Natural killer cell (primary cell): Measurements from ENCODE around the gene CCDC69. TPM values are rescaled to one million over a fixed set of nuclear protein-coding genes. Genes with fewer than 3 reads are reported as not detected.

Experiments
- ATAC-seq, 3 donors: fragments of 150-1000 bp in 2 of 3; fragments of 200-7000 bp in 1 of 3; cut with Tn5 transposase; 1 replicate in 1 of 3; 2 replicates in 2 of 3; pipeline ENCODE4 v1.10.0; 2021; ENCODE audit warnings: mild to moderate bottlenecking in 2 of 3, moderate library complexity in 2 of 3
- DNase-seq, 2 donors: peaks; one replicate each; pipeline versions ENCODE4 v3.0.0 to v3.0.0-alpha.2; 2013 to 2021; ENCODE audit warnings: mixed read lengths in 1 of 2
- H3K27ac ChIP-seq: one replicate; pipeline ENCODE4 v1.5.1; 2013; ENCODE audit warnings: mild to moderate bottlenecking, low read length
- H3K27me3 ChIP-seq: one replicate; pipeline ENCODE4 v1.6.1; 2013; ENCODE audit warnings: low read length; ENCODE audit not compliant: control insufficient read depth, insufficient read depth
- H3K36me3 ChIP-seq: one replicate; pipeline ENCODE4 v1.6.1; 2013; ENCODE audit warnings: low read length; ENCODE audit not compliant: control insufficient read depth, insufficient read depth
- H3K4me1 ChIP-seq: one replicate; pipeline ENCODE4 v1.6.1; 2013; ENCODE audit warnings: low read length; ENCODE audit not compliant: control insufficient read depth, insufficient read depth
- H3K4me3 ChIP-seq: one replicate; pipeline ENCODE4 v1.5.1; 2013; ENCODE audit warnings: low read length
- H3K9me3 ChIP-seq: one replicate; pipeline ENCODE4 v1.6.1; 2013; ENCODE audit warnings: low read length; ENCODE audit not compliant: control insufficient read depth, insufficient read depth
- H3K27ac Mint-ChIP-seq, 2 donors: one replicate each; pipeline ENCODE4 v1.8.0; 2022; ENCODE audit warnings: mild to moderate bottlenecking in 2 of 2, mixed read lengths in 2 of 2, moderate library complexity in 1 of 2
- H3K27me3 Mint-ChIP-seq, 2 donors: one replicate each; pipeline ENCODE4 v1.8.0; 2022; ENCODE audit warnings: low read depth in 2 of 2, mixed read lengths in 2 of 2
- H3K36me3 Mint-ChIP-seq: one replicate; pipeline ENCODE4 v1.8.0; 2022; ENCODE audit warnings: mixed read lengths
- H3K4me1 Mint-ChIP-seq, 2 donors: one replicate each; pipeline ENCODE4 v1.8.0; 2022; ENCODE audit warnings: mixed read lengths in 2 of 2
- H3K4me3 Mint-ChIP-seq: one replicate; pipeline ENCODE4 v1.8.0; 2022; ENCODE audit warnings: mild to moderate bottlenecking, moderate library complexity, mixed read lengths
- H3K9me3 Mint-ChIP-seq, 2 donors: one replicate each; pipeline ENCODE4 v1.8.0; 2022; ENCODE audit warnings: mixed read lengths in 2 of 2
- CTCF ChIP-seq: fragments of 200-600 bp; IDR thresholded peaks from one replicate; pipeline ENCODE4 v1.8.0; 2022; ENCODE audit warnings: antibody characterized with exemption
- WGBS: methylation state at CpG from one replicate; pipeline ENCODE4 v1.1.7; 2013; ENCODE audit warnings: missing lambda C conversion rate; ENCODE audit not compliant: insufficient coverage; 5-methylcytosine and 5-hydroxymethylcytosine counted together
- intact Hi-C: fragments of 100-400 bp; cut with micrococcal nuclease; formaldehyde crosslinking; loops from one replicate; pipeline ENCODE4 v1.14.2; 2022
- total RNA-seq, 4 donors: library from RNA; stranded (reverse); fragments of 120-200 nt in 1 of 4; gene quantifications; one replicate each; pipeline versions ENCODE4 v1.2.3 to v1.2.4, GENCODE V29; 2013 to 2022

CCDC69 gene
- total RNA-seq, 3 donors from 2014 or later (not counting 1 experiment from before 2014, with no cell fraction given): 181 to 227 (median 204) TPM

GRCh38 chr5:151215546-151215880 lies 8.4 kb downstream of the CCDC69 start:
- Histone ChIP-seq H3K9me3 (no peaks in the 10 kb centered on the region), H3K4me3 (no peak overlapping the region), H3K27me3 (no peaks in the 10 kb centered on the region), H3K4me1 (peaks cover 99% of the 10 kb centered on the region), H3K27ac (peak overlapping the region; percentile 97), H3K36me3 (peaks cover 26% of the 10 kb centered on the region)
- no peak for ATAC-seq
- H3K4me3 Mint-ChIP-seq: peak overlapping the region; percentile 88
- DNase-seq: no peak
- intact Hi-C loops: loop anchor here (10.0 kb wide), 1 partner anchor 61 kb away; the partner anchor contains the start of gene ANXA6
- 59% methylated on average over 2 of the region's 2 CpGs for WGBS
- no peaks in the 10 kb centered on the region for H3K27me3 Mint-ChIP-seq
- TF ChIP-seq CTCF: no peak
- no peaks in the 10 kb centered on the region for H3K36me3 Mint-ChIP-seq
- H3K4me1 Mint-ChIP-seq: peaks cover 83 to 89% of the 10 kb centered on the region in 2 donors
- peak overlapping the region; percentile 88 to 92 for H3K27ac Mint-ChIP-seq
- no peaks in the 10 kb centered on the region for H3K9me3 Mint-ChIP-seq

GRCh38 chr5:151214614-151215545 lies 9.0 kb downstream of the CCDC69 start:
- Histone ChIP-seq H3K36me3 (peaks cover 20% of the 10 kb centered on the region), H3K27ac (peak overlapping the region; percentile 97), H3K4me1 (peaks cover 99% of the 10 kb centered on the region), H3K9me3 (no peaks in the 10 kb centered on the region), H3K27me3 (no peaks in the 10 kb centered on the region), H3K4me3 (peak overlapping the region; percentile 48)
- no peaks in the 10 kb centered on the region for H3K36me3 Mint-ChIP-seq
- peak; percentile 23 to 48 (median 31) for ATAC-seq
- 14% methylated on average over 10 of the region's 10 CpGs for WGBS
- TF ChIP-seq CTCF: no peak
- H3K4me3 Mint-ChIP-seq: peak overlapping the region; percentile 88
- DNase-seq: peak; percentile 37 to 71
- no peaks in the 10 kb centered on the region for H3K9me3 Mint-ChIP-seq
- intact Hi-C loops: loop anchor here (1.0 to 10.0 kb wide), 4 partner anchors 8 to 118 kb away; partner anchors contain the start of genes ANXA6 and GM2A
- H3K27me3 Mint-ChIP-seq: no peaks in the 10 kb centered on the region
- peak overlapping the region; percentile 88 to 92 for H3K27ac Mint-ChIP-seq
- peaks cover 80 to 82% of the 10 kb centered on the region in 2 donors for H3K4me1 Mint-ChIP-seq

GRCh38 chr5:151213803-151214613 lies 9.9 kb downstream of the CCDC69 start:
- H3K4me3 Mint-ChIP-seq: peak overlapping the region; percentile 88
- H3K4me1 Mint-ChIP-seq: peaks cover 80 to 81% of the 10 kb centered on the region in 2 donors
- WGBS: 0% methylated on average over 7 of the region's 9 CpGs
- no peaks in the 10 kb centered on the region for H3K27me3 Mint-ChIP-seq
- no peaks in the 10 kb centered on the region for H3K36me3 Mint-ChIP-seq
- H3K4me3 ChIP-seq: peak overlapping the region; percentile 48
- intact Hi-C loops: loop anchor here (1.0 to 10.0 kb wide), 5 partner anchors 9 to 803 kb away; partner anchors contain the start of genes ANXA6 and GM2A
- no peak for TF ChIP-seq CTCF
- peak; percentile 86 to 97 (median 91) for ATAC-seq
- no peaks in the 10 kb centered on the region for H3K27me3 ChIP-seq
- H3K27ac Mint-ChIP-seq: peak overlapping the region; percentile 88 to 92
- peaks cover 20% of the 10 kb centered on the region for H3K36me3 ChIP-seq
- H3K27ac ChIP-seq: peak overlapping the region; percentile 97
- peak; percentile 77 to 93 for DNase-seq
- H3K9me3 Mint-ChIP-seq: no peaks in the 10 kb centered on the region
- H3K9me3 ChIP-seq: no peaks in the 10 kb centered on the region
- peaks cover 99% of the 10 kb centered on the region for H3K4me1 ChIP-seq
